Neutrophil (primary cell): ENCODE results near the gene TIAM1.

Experiments used
- H3K27ac ChIP-seq: fragments of 200-600 bp; sonication (generic); 2 replicates; pipeline ENCODE4 v1.5.1; 2016; ENCODE audit warnings: mild to moderate bottlenecking, moderate library complexity
- H3K27me3 ChIP-seq: fragments of 200-600 bp; sonication (generic); 2 replicates; pipeline ENCODE4 v1.6.0; 2016; ENCODE audit warnings: mild to moderate bottlenecking
- H3K36me3 ChIP-seq: fragments of 200-600 bp; sonication (generic); 2 replicates; pipeline ENCODE4 v1.5.1; 2017
- H3K4me1 ChIP-seq, 2 experiments: fragments of 200-600 bp in 1 of 2; sonication (generic) in 1 of 2; 1 replicate in 1 of 2; 2 replicates in 1 of 2; pipeline versions ENCODE4 v1.5.1 to v1.6.1; 2013 to 2016; ENCODE audit warnings: low read depth in 1 of 2, low read length in 1 of 2, mild to moderate bottlenecking in 1 of 2, moderate library complexity in 1 of 2; ENCODE audit not compliant: control insufficient read depth in 1 of 2, insufficient read depth in 1 of 2
- H3K4me3 ChIP-seq, 2 experiments: fragments of 200-600 bp in 1 of 2; sonication (generic) in 1 of 2; 1 replicate in 1 of 2; 2 replicates in 1 of 2; pipeline ENCODE4 v1.5.1; 2013 to 2016; ENCODE audit warnings: low read depth in 1 of 2, low read length in 1 of 2, mild to moderate bottlenecking in 1 of 2, moderate library complexity in 1 of 2
- H3K9me3 ChIP-seq: fragments of 200-600 bp; sonication (generic); 2 replicates; pipeline ENCODE4 v1.5.1; 2016
- TF ChIP-seq, protein P1 (sequence below): fragments of 200-600 bp; sonication (generic); IDR thresholded peaks from 2 replicates; pipeline ENCODE4 v1.5.1; 2016; ENCODE audit warnings: antibody characterized with exemption

Gene TIAM1

DNA sequence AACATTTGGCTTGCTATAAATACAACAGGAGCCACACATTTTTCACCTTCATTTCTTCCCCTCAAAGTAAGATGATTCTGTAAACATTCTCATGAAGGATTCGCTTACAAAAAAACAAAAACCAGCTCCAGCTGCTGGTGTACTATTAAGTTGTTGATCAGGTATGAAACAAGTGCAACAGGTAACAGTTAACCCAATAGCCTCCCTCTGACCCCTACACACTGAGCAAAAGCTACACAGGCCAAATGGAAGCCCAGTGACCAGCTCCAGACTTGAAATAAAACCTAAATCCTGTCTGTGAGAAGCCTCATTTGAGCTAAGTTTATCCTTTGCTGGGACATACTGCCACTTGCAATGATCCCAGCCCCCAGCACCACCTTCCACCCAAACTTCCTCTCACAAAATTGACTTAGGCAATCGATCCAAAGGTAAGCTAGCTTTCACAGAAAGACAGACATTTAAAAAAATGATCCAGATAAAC, 991 bp downstream of the TIAM1 start:
- Histone ChIP-seq H3K4me1 (no peaks in the 10 kb centered on the region), H3K27me3 (peaks cover 51% of the 10 kb centered on the region), H3K36me3 (no peaks in the 10 kb centered on the region), H3K27ac (no peak overlapping the region), H3K4me3 (no peak overlapping the region), H3K9me3 (no peaks in the 10 kb centered on the region)
- TF ChIP-seq, protein P1, sequence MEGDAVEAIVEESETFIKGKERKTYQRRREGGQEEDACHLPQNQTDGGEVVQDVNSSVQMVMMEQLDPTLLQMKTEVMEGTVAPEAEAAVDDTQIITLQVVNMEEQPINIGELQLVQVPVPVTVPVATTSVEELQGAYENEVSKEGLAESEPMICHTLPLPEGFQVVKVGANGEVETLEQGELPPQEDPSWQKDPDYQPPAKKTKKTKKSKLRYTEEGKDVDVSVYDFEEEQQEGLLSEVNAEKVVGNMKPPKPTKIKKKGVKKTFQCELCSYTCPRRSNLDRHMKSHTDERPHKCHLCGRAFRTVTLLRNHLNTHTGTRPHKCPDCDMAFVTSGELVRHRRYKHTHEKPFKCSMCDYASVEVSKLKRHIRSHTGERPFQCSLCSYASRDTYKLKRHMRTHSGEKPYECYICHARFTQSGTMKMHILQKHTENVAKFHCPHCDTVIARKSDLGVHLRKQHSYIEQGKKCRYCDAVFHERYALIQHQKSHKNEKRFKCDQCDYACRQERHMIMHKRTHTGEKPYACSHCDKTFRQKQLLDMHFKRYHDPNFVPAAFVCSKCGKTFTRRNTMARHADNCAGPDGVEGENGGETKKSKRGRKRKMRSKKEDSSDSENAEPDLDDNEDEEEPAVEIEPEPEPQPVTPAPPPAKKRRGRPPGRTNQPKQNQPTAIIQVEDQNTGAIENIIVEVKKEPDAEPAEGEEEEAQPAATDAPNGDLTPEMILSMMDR = no peak

DNA sequence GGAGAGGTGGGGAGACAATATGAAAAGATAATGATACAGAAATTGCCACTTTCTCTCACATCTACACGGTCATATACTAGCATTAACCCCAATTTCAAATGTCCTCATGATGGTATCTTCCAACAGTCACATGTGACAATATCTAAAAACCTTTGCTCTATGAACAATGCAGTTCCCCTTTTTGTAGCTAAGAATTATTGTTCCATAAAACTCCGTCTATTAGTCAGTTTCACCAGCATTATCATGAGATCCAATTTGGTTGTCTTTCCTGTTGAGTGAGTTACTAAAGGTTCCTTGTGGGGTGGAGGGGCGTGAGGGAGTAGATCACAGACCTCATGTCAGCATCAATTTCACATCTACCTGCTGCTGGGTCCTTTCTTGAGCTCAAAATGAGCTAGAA, 1.7 kb downstream of the TIAM1 start:
- no peak overlapping the region for H3K27ac ChIP-seq
- H3K27me3 ChIP-seq = peaks cover 51% of the 10 kb centered on the region
- H3K4me3 ChIP-seq = no peak overlapping the region
- TF ChIP-seq, protein P1 = no peak
- H3K9me3 ChIP-seq = no peaks in the 10 kb centered on the region
- no peaks in the 10 kb centered on the region for H3K4me1 ChIP-seq
- no peaks in the 10 kb centered on the region for H3K36me3 ChIP-seq

DNA sequence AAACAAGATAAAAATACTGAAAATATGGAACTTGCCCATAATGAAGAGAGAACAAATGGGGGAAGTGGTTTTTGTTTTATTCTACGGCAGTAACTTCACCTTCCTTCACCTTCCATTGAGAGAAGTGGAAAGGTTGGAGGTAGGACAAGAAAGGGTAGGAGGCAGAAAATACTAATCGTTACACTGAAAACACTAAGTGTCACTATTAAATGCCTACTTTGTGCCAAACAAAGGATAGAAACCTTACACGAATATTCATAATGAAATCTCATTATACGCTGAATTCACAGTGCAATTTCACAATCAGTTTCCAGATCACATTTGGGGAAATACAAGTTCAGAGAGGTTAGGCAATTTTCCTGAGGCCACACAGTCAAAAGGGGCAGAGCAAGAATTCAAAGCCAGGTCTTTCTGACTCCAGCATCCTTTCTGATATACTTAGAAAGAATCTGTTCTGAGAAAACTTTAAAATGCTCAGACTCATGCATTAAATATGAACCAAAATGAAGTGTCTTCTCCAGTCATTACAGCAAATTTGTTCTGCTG, 3.0 kb downstream of the TIAM1 start:
- no peak overlapping the region for H3K27ac ChIP-seq
- H3K4me1 ChIP-seq = no peaks in the 10 kb centered on the region
- TF ChIP-seq, protein P1 = no peak
- no peaks in the 10 kb centered on the region for H3K36me3 ChIP-seq
- H3K27me3 ChIP-seq = peaks cover 51% of the 10 kb centered on the region
- H3K4me3 ChIP-seq = no peak overlapping the region
- H3K9me3 ChIP-seq = no peaks in the 10 kb centered on the region

DNA sequence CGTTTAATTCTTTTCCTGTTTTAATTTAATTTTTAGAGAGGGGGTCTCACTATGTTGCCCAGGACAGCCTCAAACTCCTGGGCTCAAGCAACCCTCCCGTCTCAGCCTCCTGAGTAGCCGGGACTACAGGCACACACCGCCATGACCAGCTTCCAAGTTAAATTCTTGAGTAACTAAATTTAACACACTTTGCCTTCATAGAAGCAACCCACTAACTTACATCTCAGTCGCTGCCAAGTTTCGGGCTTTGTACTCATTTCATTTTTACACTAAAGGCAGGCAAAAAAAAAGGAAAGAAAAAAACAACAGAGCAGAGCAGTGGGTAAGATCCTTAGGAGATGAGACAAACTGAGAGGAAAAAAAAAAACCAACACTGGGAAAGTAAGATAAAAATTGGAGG, 3.5 kb downstream of the TIAM1 start:
- TF ChIP-seq, protein P1 = no peak
- Histone ChIP-seq H3K9me3 (no peaks in the 10 kb centered on the region), H3K27ac (no peak overlapping the region), H3K4me1 (no peaks in the 10 kb centered on the region), H3K27me3 (peaks cover 46% of the 10 kb centered on the region), H3K4me3 (no peak overlapping the region), H3K36me3 (no peaks in the 10 kb centered on the region)

GRCh38 chr21:31339721-31340120, 4.3 kb downstream of the TIAM1 start:
- TF ChIP-seq, protein P1 = no peak
- Histone ChIP-seq H3K27ac (no peak overlapping the region), H3K27me3 (peaks cover 39% of the 10 kb centered on the region), H3K9me3 (no peaks in the 10 kb centered on the region), H3K4me1 (no peaks in the 10 kb centered on the region), H3K36me3 (no peaks in the 10 kb centered on the region), H3K4me3 (no peak overlapping the region)
